T-helper 1 cell treated with Interleukin-12 subunit alpha and Interleukin-12 subunit beta and Interleukin-4 antibody, amounts not matched to agents 30 ng/mL and 1 ng/mL, for 36 hours (primary cell): ENCODE results near the gene NOG. TPM values are rescaled to one million over a fixed set of nuclear protein-coding genes. Genes with fewer than 3 reads are reported as not detected.

Source experiments
- intact Hi-C: fragments of 100-400 bp; cut with micrococcal nuclease; formaldehyde crosslinking; loops from one replicate; pipeline ENCODE4 v1.15.1; 2024
- total RNA-seq: library from RNA; stranded (reverse); gene quantifications from 2 replicates; pipeline ENCODE4 v1.2.3, GENCODE V29; 2022

NOG gene
- total RNA-seq, 1 donor from 2014 or later = not detected

DNA sequence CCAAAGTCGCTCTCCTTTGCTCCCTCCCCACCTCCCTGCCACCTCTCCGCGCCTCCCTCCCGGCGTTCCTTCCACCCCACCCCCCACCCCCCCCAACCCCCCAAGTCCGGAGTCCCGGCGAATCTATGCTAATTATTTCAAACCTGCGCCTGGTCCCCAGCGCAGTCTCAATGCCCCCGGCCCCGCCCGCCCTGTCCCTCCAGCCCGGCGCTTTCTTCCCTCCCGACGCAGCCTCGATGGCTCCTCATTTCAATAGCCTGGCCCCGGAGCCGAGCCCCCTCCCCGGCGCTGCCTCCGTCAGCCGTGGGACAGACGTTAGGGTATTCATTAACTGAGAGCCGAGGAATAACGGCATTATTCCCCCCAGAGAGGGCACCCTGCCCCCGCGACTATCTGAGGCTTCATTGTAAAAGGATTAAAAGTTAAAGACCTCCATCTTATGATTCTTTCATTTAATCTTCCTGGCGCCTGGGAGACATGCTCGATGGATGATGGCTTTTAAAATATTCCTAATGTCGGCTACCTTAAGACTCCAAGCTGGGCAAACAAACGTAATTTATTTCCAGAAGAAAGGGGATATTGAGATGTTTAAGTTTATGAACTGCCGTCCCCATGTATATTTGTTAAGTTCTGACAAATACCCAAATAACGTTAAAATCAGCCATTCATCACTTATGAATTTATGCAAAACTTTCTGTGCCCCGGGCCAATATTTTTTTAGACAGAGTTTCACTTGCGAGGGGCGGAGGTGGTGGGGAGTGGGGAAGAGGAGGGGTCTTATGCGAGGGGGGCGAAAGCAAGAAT, 3.4 kb downstream of the NOG start:
- intact Hi-C loops = loop anchor here (10.0 kb wide), 1 partner anchor 338 kb away; no protein-coding TSS in a partner anchor

DNA sequence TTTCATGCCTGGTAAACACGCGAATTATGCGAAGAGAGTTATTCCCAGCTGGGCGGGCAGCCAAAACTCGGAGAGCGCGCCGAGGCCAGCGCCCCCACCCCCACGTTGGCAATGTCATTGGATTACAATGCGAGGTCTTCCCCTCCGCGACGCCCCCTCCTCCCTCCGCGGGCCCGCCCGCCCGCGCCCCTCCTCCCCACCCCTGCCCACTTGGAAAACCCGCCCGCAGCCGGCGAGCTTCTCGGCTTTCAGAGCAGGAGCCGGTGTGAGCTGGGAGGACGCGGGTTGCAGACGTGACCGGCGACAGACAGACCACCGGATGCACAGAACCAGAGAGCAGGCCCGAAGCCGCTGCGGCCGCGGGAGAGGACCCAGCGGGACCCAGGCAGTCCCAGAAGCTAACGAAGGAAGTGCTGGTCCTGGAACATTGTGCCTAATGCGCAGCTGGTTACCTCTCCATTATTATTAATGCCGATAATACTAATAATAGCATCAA, 4.0 kb downstream of the NOG start:
- intact Hi-C loops = loop anchor here (10.0 kb wide), 1 partner anchor 337 kb away; no protein-coding TSS in a partner anchor

DNA sequence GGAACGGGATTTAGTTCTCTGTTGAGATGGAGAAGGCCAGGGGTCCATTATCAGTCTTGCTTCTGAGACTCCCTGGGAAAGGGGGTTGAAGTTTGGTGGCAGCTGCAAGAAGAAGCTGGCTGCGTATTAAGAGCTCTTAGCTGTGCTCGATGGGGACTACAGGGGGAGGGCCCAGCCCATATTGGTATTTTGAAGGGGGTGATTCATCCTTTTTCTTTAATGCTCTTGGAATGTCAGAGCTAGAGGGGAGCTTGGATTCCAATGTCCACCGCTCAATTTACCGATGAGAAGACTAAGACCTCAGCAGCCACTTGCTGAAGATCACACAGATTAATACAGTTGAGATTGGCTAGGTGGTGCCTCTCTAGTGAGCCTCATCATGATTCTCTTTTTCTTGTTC, 5.0 kb downstream of the NOG start:
- intact Hi-C loops = loop anchor here (10.0 kb wide), 1 partner anchor 336 kb away; no protein-coding TSS in a partner anchor

DNA sequence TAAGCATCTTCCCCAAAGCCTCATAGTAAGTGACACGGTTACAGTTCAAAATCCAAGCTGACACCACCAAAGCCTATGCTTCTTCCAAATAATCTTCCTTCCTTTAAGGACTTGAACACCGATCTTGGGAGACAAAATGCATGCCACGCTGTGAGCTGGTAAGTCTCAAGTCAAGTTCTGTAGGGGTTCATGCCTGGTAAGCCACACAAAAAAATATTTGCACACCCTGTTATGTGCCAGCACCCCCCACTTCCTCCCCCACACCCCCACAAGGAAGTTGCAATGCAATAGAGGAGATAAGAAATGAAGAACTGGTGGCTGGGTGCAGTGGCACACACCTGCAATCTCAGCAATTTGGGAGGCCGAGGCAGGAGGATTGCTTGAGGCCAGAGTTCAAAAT, 5.6 kb downstream of the NOG start:
- intact Hi-C loops = loop anchor here (10.0 kb wide), 1 partner anchor 336 kb away; no protein-coding TSS in a partner anchor

DNA sequence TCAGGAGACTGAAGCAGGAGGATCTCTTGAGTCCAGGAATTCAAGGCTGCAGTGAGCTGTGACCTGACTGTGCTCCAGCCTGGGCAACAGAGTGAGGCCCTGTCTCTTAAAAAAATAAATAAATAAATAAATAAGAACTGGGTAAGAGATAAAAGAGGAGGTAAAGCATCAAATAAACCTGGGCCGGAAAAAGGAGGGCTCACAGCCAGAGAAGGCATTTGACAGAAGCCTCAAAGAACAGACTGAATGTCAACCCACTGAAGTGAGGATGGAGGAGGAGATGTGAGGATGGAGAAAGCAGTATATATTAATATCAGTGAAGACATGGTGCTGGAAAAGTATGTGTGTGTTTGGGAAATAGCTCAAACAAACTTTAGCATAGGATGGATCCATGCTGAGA, 6.1 kb downstream of the NOG start:
- intact Hi-C loops = loop anchor here (10.0 kb wide), 1 partner anchor 335 kb away; no protein-coding TSS in a partner anchor

DNA sequence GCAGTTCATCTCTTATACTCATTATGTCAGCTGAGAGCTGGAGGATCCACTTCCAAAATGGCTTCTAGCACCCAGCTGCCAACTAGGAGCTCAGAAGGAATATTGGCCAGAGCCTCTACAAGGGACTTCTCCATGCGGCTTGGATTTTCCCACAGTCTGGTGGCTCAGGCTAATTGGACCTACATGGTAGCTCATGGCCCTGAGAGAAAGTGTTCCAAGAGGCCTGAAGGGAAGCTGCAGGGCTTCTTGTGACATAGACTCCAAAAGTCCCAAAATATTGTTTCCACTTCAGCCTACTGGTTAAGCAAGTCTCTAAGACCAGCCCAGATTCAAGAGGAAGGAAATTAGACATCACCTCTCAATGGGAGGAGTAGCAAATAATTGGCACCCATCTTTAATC, 6.8 kb downstream of the NOG start:
- intact Hi-C loops = no loop called here

DNA sequence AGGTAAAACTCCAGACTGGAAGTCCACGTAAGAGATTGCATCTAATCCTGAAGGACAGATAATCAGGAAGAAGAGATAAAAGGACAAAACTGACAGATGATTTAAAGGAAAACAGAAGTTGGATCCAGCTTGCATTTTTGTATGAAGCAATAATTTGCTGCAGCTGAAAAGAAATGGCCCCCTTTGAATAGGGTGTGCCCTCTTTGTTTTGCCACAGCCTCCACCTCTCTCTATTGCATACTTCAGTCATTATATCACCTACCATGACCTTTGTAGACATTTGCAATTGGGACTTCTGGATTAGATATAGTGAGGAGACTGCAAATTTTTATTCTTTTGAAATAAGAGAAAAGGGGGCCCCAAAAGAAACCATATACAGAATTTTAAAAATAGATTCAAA, 8.1 kb downstream of the NOG start:
- intact Hi-C loops = no loop called here

DNA sequence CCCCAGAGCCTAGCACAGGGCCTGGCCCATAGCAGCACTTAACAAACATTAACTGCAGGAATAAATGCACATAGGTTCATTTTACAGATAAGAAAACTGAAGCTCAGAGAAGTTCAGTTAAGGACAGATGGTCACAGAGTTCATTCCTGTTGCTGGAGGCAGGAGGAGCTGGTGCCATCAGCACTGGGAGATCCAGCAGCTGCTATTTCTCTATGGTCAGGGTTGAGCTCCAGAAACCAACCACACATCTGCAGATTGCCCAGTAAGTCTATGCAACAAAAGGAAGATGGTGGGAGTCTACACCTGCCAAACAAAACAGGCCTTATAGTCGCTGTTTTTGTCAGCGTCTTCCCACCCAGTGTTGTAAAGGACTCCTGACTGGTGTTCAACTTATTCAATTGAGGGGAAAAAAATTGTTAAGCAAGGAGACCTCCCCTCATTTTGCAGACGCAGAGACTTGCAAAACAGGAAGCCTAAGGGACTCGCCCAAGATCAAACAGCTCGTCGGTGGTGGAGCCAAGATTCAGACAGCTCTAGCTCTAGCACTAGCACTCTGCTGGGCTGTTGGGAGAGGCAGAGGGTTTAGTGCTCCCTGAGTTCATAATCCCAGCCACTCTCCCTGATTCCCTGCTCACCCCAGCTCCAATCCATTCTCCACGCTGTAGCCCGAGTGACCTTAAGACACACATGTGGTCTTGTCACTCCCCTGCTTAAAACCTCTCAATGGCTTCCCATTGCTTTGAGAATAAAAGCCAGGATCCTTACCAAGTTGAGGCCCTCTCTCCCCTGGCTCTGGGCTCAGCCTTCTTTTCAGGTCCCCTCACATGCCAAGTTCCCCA, 9.0 kb downstream of the NOG start:
- intact Hi-C loops = no loop called here

DNA sequence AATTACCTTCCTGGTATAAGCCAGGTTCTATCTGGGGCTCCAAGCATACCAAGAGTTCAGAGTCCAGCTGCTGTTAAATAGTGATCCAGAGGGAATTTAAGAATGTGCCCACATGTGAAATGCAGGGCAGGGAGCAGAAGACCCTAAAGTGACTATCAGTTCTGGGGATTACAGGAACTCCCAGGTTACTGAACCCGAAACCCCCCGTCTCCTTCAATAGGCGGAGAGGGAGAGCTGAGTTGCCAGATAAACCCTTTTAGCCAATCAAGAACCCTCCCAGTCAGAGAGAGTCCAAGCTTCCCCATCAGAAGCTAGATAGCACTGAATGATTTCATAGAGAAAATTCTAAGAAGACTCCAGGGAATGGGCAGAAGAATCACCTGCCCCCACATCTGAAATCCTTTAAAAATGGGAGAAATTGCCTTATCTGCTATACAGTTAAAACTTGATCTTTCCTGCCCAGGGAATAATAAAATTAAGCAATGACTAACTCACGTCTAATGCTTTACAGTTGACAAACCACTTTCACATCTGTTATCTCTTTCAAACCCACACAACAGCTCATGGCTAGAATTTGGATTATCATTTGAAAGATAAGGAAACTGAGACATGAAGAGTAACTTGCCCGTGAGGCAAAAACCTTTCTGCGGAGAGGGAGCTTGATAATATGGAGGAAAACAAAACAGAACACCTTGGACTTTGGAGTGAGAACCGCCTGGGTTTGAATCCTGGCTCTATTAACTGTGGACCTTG, 10.2 kb downstream of the NOG start:
- intact Hi-C loops = no loop called here

DNA sequence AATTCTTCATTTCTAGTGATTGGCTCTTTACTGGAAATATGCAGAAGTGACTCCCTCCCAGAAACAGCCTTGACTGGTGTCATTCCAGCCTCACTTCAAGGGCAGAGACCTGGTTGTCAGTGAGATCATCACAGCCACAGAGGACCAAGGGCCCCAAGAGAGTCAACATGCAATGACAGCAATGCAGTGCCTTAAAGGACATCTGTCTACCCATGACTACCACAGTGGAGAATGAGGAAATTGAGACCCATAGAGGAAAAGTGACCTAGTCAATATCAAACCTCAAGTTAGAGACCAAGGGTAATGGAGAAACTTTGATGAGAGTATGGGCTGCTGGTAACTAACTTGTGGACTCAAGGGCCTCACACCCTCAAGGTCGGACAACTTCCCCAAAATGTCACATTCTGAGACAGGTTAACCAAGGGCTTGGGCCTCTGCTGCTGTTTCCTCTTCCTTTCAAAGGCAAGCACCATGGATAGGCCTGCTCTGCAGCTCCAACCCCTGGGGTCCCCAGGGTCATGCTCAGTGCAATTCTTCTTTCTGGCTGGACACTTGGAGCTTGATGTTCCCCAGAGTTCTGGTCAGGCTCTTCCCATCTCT, 11.3 kb downstream of the NOG start:
- intact Hi-C loops = no loop called here

DNA sequence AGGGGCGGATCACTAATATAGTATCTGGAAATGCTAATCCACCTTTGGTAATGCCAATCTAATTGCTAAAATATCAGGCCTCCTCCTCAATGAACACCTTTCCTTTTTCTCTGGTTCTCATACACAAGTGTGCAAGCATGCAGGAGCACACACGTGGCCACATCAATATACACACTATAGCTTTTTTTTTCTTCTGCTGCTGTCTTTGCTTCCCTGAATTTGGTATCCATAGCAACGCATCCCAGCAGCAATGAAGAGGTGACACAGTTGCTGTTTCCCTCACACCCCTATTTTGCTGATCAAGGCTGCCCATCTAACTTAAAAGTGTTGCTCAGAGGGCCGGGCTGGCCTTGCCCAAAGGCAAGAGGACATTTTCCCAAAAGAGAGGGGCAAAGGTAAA, 15.4 kb downstream of the NOG start:
- intact Hi-C loops = no loop called here

DNA sequence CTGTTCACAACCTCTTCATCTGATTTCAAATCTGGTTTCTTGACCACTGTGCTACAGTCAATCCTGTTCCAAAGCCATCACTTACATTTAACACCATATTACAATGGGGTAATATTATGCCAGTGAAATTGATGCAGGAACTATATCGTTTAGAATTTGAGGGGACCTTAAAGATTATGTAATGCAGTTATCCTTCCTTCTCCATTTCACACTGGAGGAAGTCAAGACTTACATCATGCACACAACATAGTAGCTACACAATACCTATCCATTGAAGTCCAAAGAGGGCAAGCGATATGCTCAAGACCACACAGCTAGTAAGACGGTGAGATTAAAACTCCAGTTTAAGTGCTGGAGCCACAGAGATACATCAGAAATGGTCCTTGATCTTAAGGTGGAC, 16.8 kb downstream of the NOG start:
- intact Hi-C loops = no loop called here

DNA sequence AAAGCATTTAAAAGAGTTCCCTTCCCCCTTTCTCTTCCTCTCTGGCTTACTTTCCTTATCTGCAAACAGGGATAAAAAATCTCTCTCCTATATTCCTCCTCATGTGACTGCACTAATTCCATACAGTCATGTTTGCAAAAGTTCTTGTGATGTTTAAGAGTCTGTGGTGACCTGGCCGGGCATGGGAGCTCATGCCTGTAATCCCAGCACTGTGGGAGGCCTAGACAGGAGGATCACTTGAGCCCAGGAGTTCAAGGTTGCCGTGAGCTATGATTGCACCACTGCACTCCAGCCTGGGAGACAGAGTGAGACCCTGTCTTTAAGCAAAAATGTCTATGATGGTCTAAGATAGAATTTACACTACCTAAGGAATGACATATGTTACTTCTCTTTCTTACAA, 19.6 kb downstream of the NOG start:
- intact Hi-C loops = no loop called here

DNA sequence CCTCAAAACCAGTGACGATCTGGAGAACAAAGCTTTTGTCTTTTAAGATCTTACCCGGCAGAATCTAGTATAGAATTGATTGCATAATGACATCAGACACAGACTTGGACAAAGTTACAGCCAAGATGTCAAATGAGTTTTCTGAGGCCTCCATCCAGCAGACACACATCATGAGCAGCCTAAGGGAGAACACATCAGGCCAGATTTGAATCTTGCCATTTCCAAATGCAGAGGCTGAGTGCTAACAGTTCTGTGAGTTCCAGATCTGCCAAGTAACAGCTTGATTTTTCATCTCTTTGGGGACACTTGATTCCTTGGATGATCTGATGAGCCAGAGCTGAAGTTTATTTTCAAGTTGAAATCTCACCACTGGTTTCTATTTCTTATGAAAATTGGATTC, 21.0 kb downstream of the NOG start:
- intact Hi-C loops = no loop called here

DNA sequence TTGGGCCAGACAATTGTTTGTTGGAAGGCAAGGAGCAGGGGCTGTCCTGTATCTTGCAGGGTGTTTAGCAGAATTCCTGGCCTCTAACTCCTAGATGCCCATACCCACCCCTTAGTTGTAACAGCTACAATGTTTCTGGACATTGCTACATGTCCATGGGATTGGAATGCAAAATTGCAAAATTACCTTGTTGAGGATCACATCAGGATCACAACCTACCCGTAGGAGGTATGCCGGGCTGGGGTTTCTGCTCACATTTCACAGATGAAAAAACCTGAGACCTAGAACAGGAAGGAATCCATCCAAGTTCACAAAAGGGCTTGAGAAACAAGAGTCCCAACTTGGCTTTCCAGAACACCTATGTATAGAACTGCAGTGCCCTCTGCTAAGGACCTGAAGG, 22.7 kb downstream of the NOG start:
- intact Hi-C loops = no loop called here

DNA sequence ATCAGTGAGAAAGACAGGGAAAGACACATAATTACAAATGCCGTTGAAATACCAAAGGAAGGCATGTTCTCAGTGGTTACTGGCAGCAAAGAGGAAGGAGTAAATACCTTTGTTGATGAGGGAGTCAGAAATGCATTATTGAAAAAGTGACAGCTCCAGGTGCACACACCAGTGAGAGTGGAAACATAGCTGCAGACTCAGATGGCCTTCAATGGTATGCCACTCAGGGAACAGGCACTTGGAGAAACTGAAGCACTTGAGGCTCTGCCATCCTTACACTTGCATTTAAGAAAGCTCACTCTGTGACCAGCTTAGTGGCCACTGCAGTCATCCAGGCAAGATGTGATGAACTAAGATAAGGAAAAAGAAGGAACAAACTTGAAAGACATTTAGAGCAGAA, 29.9 kb downstream of the NOG start:
- intact Hi-C loops = no loop called here

DNA sequence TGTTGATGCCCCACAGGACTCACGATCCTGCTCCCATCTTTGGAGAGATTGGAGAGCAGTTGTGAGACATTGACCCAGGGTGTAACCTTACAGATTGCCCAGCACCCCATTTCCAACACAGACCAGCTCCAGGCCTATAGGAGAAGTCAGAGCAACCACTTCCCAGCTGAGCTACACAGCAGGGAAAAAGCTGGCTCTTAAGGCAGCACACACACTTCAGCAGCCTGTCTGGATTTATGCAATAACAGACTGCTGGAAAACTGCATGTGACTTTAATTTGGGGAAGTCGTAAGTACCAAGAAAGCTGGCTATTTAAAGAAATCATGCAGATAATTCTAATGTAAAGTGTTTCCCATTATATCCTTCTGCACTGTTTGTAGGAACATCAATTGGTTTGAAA, 30.8 kb downstream of the NOG start:
- intact Hi-C loops = no loop called here

DNA sequence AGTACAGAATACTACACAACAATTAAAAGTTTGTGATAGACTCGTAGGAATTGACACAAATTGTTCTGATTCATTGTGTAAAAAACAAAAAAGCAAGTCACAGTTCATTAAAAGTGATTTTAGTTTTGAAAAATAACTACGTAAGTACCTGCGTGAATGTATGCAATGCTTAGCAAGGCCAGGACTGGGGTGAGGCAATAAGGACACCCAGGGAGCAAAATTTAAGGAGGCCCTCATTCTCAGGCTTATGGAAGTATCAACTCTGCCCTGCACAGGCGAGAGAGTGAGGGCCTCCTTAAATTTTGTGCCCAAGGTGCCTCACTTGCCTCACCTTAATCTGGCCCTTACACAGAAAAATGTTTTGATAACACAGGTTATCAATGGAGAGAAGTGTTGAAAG, 31.4 kb downstream of the NOG start:
- intact Hi-C loops = no loop called here

DNA sequence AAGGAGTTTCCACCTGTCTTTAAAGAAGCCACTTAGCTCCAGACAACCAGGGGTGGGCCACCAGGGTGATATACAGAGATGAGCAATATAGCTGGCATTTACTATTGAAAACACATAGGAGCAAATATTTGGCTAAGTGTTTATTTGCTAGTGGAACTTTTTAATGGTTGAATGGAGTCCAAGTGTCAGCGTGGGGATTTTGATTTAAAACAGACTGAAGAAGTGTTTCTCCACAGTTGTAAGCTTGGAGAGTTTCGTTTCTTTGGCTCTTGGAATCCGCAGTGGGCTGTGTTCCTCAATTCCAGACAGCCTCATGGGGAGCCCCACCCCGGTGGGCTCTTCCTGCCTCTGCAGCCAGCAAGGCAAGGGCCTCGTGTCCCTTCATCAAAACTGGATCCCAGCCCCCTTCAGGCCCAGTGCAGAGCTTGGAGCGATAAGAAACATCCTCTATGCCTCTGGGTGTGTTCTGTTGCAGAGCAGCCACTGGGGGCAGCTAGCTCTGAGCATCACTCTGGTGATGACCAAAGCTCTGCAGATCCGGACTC, 36.1 kb downstream of the NOG start:
- intact Hi-C loops = no loop called here

DNA sequence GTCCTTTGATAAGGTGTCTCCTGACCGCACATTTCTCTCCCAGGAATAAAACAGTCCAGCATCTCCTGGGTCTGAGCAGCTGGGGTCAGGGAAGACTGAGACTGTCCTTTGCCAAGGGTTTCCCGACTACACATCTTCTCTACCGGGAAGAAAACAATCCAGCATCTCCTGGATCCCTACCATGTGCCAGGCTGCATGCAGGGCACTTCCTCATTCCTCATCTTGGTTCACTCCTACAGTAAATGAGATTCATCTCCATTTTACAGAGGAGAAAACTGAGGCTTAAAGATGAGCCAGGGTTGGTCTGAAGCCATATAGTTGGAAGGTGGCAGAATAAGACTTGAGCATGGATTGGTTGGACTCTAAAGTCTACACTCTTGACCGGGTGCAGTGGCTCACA, 36.7 kb downstream of the NOG start:
- intact Hi-C loops = no loop called here

DNA sequence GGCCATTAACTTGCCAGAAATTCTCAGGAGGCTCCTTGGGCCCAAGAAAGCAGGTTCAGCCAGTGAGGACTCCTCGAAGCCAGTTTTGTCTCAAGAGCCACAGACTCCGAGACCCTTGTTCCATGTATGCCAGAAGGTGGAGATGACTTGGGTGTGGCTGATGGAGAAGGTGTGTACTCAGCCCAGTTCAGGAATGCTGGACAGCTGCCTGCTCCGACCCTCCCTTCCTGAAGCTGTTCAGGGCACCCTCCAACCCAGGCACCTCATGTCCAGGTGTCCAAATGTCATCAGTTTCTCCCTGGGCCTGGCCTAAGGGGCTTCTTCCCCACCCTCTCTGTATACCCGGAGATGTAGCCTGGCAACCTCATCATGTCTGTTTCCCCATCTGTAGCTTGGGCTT, 40.2 kb downstream of the NOG start:
- intact Hi-C loops = no loop called here
